NCI-H146 (cell line): Measurements from ENCODE around the gene CCDC85A.

ENCODE experiments used
- DNase-seq: peaks from one replicate; lab custom pipeline; 2025; lab: John Stamatoyannopoulos, UW

Gene CCDC85A

DNA sequence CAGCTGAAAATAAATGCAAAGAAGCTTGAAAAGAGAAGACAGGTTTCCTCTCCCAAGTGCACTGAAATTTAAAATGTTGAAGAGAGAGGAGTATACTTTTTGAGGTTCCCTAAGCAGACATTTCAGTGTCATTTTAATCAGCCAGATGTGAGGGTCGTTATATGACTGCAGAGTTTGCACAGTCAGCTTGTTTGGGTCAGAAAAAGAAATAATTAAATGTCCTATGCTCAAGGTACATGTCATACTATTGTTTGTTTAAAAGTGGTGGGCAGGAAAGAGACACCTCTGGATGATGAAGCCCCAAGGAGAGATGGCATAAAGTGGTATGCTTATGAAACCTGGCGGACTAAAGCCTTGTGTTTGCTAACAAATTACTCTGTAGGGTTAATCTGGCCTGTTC lies 55.2 kb downstream of the CCDC85A start:
- DNase-seq: no peak

DNA sequence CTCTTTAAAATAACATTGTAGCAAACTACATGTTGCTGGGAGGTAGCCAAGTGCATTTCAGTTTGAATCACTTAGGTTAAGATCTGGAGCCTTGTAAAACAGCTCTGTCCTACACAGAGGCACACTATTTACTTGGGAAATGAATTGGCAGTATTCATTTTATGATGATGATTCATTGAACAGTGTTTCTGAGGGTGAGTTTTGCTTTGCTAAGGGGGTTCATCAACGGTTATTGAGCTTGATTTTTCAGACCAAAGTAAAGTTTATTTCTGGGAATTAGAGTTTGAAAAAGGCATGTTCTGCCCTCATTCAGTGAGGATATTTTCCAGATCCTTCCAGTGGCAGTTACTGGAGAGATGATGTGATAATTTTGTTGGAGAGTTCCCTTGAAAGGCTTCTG lies 55.6 kb downstream of the CCDC85A start:
- DNase-seq: no peak

DNA sequence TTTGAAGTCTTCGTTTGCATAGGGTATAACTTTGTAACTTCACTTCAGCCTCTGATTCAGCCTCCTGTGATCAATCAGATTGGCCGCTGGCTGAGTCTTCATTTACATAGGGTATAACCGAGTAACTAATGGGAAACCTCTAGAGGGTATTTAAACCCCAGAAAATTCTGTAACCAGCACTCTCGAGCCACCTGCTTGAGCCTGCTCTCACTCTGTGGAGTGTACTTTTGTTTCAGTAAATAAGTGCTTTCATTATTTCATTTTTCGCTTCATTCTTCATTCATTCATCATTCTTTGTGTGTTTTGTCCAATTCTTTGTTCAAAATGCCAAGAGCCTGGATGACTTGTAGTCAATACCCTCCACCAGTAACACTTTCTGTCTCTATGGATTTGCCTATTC lies 56.4 kb downstream of the CCDC85A start:
- no peak for DNase-seq

DNA sequence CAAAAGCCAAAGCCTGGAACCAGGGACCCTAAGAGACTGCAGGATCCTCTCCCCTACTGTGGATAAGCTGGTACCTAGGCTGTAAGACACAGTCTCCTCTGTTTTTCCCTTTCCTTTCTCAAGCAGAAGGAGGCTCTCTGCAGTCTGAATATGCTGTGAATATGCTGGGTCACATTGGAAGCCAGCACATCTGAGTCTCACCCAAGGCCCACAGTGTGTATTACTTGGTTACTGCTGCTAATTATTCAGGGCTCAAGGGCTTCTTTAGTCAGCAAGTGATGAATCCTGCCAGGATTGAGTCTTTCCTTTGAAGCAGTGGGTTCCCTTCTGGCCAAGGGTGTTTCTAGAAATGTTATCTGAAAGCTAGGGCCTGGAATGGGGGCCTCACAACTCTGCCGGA lies 60.7 kb downstream of the CCDC85A start:
- no peak for DNase-seq

DNA sequence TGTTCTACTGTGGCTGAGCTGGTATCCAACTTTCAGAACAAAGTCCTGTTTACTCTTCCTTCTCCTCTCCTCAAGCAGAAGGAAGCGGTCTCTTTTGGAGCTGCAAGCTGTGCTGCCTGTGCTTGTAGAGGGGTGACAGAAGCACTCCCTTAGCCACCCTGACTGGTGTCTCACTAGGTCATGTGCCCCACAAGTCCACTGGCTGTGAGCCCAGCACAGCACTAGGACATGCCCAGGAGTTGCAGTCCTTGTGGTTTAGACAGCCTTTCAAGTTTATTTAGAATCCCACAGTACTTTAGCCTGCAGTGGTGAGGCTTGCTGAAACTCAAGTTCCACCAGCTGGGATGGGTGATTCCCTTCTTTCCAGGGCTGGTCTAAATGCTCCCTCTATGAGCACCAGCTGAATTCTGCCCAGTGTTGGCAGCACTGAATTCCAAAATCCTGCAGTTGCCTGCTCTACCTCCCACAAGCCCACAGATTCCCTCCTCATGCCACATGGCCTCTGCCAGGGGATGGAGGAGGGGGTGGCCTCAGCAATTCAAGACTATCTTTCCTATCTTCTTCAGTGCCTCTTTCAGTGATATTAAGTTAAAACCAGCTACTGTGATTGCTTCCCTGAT lies 61.2 kb downstream of the CCDC85A start:
- no peak for DNase-seq

- DNase-seq: no peak
Observed at GRCh38 chr2:56248965-56249742, 65.4 kb downstream of the CCDC85A start.

DNA sequence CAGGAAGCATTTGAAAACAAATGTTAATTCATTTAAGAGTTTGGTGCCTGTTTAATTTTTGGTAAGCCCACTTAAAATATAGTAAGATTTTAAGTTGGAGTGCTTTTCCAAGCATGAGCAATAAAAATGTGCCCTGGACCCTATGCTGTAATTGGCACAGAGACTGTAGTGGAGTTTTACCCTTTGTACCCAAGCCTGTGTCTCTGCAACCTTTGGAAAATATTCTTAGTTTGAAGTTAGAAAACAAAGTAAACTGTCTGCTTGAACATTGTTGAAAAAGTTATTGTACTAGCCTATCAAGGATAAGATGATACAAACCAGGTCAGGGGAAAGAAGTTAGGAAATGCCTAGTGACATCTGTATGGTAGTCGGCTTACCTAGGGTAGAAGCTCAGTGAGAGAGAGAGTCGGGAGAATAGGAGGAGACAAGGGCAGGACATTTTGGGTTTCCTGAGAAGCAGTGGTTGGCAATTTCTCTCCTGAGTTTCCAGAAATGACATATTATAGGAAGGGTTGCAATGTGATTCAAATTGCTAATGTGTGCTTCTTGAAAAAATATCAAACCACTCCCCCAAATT lies 66.5 kb downstream of the CCDC85A start:
- DNase-seq: no peak

GRCh38 chr2:56260415-56260814 lies 76.6 kb downstream of the CCDC85A start:
- DNase-seq: no peak

DNA sequence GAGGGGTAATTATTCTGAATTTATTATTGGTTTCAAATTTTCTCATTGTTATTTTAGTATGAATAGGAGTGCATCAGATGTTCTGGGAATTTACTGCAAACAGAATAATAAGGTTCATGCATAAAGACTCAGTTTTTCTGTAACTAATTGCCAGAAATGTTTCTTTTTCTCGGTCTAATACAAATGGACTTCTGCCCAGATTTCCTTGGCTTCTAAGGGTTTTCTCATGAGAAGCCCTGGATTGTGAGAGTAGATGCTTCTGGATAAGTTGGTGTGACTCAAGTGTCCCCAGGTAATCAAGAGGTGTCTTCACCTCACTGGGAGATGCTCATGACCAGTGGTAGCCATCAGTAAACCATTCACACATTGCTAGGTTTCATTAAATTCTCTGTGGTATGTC lies 78.5 kb downstream of the CCDC85A start:
- no peak for DNase-seq

- no peak for DNase-seq
Observed at GRCh38 chr2:56263876-56264275, 80.1 kb downstream of the CCDC85A start.

DNA sequence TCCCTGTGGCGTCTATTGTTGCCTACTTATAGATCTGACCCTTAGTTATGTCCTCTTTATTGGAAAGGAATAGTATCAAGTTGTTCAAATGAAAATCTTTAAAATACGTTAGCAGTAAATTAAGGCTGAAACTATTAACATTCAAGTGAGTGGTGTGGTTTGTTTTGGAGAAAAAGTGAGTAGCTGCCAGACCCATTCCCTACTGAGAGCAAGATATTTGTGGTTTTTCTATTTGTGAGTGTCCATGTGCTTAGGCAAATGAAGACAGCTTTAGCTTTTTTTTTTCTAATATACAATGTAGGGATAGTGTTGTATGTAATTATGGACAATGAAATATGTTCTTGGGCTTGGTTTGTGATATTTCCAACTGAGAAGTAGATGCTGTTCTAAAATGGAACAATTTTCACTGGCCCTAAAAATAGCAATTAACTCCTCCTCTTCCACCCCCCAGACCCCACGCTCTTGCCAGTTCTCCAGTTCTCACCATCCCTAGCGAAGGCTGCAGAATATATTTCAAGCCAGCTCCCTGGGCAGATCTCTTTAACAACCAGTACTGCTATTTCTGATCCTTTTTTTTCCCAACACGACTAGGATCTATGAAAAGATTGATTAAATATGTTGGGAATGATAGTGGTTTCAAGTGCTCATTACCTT lies 83.1 kb downstream of the CCDC85A start:
- DNase-seq: no peak

GRCh38 chr2:56267415-56267788 lies 83.6 kb downstream of the CCDC85A start:
- DNase-seq: no peak

- no peak for DNase-seq
Observed at GRCh38 chr2:56268856-56269255, 85.1 kb downstream of the CCDC85A start.

- no peak for DNase-seq
Observed at GRCh38 chr2:56271275-56271674, 87.5 kb downstream of the CCDC85A start.

- DNase-seq: no peak
Observed at GRCh38 chr2:56285224-56285623, 101.4 kb downstream of the CCDC85A start.

GRCh38 chr2:56286936-56287335 lies 103.1 kb downstream of the CCDC85A start:
- no peak for DNase-seq

DNA sequence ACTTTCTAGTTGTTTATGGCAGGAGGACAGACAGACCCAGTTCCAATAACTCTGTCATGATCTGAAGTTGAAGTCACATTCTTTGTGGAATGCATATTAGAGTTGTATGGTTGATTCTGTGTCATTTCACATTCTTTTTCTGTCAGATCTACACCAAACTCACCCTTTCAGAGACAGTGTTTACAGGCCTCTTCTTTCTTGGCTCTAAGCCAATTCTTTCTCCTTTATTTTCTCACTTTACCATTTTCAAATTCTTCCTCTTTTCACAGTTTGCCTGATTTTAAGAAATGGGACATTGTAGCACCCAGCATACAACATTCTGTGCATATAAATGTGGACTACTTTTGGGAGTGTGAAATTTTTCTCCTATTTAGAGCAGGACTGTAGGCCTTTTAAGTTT lies 103.7 kb downstream of the CCDC85A start:
- DNase-seq: no peak

- no peak for DNase-seq
Observed at GRCh38 chr2:56287974-56288373, 104.2 kb downstream of the CCDC85A start.

DNA sequence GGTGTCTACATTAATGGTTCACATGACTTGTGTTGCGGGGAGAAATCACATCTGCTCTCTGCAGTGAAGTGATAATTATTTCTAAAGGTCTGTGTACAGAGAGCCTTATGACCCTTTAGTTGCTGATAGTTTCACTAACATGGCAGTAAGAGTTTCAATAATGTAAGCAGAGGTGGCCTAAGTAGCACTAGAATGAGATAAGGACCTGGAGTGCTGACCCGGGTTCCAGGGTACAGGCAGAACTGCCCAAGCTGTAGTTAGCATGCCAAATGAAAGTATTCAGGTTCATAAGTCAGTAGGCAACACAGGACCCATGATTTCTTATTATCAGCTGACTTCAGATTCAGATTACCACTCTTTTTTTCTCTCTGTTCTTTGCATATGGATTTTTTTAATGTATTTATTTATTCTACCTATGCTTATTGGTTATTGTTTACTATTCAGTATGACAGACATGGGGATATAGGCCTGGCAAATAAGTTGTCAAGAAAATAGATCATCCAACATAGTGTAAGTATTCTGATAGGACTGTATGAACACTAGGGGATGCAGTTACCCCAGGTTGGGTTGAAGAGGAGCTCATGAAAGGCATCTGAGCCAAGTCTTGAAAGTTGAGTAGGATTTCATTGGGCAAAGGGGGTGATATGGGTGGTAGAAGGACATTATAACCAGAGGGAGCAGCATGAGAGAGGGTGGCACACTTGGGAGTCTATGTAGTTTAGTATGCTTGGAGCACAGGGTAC lies 105.2 kb downstream of the CCDC85A start:
- DNase-seq: no peak

GRCh38 chr2:56291711-56292110 lies 107.9 kb downstream of the CCDC85A start:
- DNase-seq: no peak

DNA sequence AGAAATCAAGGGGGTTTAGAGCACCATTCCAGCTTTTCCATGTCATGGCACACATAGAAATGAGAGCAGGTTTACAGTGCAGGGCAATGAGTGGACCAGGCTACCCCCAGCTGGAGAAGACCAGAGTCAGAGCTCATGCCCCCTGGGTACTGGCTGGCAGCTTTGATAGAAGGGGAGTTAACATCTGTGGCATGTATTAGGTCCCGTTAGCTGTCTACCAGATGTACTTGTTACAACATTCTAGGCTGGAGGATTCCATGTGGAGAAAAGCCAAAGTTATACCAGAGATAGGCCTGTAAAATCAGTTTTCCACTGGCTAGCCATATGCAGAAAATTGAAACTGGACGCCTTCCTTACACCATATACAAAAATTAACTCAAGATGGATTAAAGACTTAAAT lies 109.2 kb downstream of the CCDC85A start:
- no peak for DNase-seq

- no peak for DNase-seq
Observed at GRCh38 chr2:56295666-56296065, 111.9 kb downstream of the CCDC85A start.
